ENCODE results near the gene TTLL5.
A peak's percentile ranks its signal among the peaks of the same experiment; 100 is the strongest.

TTLL5 gene

GRCh38 chr14:75861161-75861621 is 200.1 kb downstream of the TTLL5 start:
- DNase-seq (ENCODE audit: low read depth) = no peak

- DNase-seq (ENCODE audit: low read depth) = no peak
Measured at GRCh38 chr14:75863221-75863620, 202.2 kb downstream of the TTLL5 start.

GRCh38 chr14:75864352-75864751 is 203.3 kb downstream of the TTLL5 start:
- no peak for DNase-seq (ENCODE audit: low read depth)

- no peak for DNase-seq (ENCODE audit: low read depth)
Measured at GRCh38 chr14:75865531-75865930, 204.5 kb downstream of the TTLL5 start.

GRCh38 chr14:75866970-75867369 is 205.9 kb downstream of the TTLL5 start:
- no peak for DNase-seq (ENCODE audit: low read depth)

DNA sequence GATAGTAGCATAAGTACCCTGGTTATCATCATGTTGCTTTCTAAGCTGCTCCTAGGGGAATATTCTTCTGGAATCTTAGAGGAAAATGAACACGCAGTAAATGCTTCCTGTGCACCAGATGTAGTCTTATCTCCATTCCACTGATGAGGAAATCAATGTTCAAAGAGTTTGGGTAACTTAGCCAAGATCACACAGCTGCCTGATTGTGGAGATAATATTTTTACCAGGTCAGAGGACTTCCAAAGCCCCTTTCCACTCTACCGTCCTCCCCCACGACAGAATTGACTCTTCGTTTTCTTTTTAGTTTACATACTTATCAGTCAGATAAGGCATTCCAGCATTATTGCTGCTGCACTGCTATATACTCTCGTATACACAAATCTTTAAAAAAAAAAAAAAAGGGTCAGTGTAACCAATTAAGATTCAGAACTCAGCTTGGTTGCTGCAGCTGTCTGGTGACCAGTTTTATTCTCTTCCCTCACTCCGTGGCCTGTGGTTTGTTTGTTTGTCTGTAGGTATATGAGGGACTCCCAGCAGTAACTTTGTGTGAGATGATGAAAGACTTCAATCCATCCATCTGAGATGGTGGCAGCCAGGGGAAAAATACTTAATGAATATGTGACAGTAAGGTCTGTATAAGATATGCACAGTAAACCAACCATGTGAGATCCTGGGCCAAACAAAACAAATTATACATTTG is 210.3 kb downstream of the TTLL5 start:
- DNase-seq (ENCODE audit: low read depth) = no peak

- no peak for DNase-seq (ENCODE audit: low read depth)
Measured at GRCh38 chr14:75875958-75876357, 214.9 kb downstream of the TTLL5 start.

GRCh38 chr14:75876530-75876929 is 215.5 kb downstream of the TTLL5 start:
- DNase-seq (ENCODE audit: low read depth) = no peak

GRCh38 chr14:75877292-75877691 is 216.2 kb downstream of the TTLL5 start:
- no peak for DNase-seq (ENCODE audit: low read depth)

- no peak for DNase-seq (ENCODE audit: low read depth)
Measured at GRCh38 chr14:75877884-75878283, 216.8 kb downstream of the TTLL5 start.

DNA sequence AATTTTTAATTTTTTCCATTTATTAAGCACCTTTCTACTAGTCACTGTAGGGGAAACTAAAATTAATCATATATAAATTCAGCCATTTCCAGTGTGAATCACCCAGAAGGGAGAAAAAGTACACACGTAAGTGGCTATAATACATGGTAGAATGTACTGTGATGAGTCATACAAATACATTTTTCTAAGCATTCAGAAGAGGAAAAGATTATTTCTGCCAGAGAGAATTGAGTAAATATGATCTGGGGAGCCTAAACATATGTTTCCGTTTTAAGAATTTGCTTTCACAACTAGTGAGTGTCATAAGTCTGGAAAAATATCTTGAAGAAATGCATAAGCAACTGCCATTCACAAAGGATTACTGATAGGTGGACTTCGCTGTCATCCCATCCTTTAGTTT is 218.0 kb downstream of the TTLL5 start:
- no peak for DNase-seq (ENCODE audit: low read depth)

DNA sequence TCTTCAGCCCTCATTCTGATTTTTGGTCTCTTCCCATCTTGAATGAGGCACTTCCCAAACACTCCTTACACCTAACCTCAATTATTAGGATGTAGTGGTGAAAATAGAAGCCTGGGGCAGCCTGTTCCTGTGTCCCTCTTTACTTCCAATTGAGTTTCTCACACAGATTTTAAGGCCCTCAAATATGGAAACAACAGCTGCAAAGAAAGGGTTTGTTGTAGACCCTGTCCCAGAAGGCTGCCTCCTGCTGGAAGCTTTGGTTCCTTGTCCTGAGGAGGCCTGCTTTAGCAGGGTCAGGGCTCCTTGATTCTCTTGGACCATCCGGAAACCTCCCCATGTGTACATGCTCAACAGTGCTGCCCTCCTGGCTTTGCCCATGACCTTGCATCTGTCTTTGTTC is 219.5 kb downstream of the TTLL5 start:
- no peak for DNase-seq (ENCODE audit: low read depth)

- DNase-seq (ENCODE audit: low read depth) = no peak
Measured at GRCh38 chr14:75881994-75882393, 220.9 kb downstream of the TTLL5 start.

DNA sequence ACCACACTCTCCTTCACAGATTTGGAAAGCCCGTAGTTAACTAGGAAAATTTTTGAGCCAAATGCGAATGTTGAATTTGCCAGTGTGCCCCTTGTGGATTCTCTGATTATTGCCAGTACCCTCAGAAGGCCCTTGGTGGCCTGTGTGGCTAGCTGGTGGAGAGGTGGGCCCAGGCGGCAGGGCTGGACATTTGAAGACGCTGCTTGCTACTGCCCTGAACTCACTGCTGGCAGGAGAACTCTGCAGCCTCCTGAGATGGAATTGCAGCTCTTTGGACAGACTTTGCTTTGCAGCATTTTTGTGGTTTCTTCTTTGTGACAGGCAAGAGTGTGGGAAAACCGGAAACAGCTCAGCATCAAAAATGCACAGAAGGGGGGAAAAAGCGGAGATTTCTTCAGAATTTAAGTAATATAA is 223.2 kb downstream of the TTLL5 start:
- DNase-seq (ENCODE audit: low read depth) = no peak

- DNase-seq (ENCODE audit: low read depth) = no peak
Measured at GRCh38 chr14:75885829-75886228, 224.8 kb downstream of the TTLL5 start.

DNA sequence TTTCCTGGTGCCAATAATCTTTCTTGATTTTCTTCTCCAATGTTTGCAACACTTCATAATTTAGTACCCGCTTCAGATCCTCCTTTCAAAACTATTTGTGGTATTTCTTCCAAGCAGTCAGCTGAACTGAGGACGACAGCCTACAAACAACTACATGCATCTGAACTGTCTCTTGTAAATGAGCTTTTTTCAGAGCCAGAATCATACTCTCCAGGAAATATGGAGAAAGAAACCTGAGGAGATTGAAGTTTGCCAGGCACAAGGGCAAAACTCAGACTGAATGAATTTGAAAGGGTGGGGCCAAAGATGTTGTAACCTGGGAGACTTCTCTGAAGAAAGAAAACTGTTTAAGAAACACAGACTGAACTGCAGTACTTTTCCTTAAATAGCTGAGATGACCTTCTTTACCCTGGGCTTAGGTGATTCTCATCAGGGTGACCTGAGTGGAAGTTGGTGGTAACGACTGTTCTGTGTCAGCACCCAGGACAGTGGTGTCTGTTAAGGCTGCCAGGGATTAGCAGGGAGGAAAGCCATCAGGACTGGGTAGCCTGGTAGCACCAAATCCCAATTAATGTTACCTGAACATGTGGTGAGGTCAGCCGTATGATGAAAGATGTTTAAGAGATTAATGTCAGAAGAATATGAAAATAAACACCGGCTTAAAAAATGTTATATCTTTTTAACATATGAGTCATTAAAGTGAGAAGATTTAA is 225.7 kb downstream of the TTLL5 start:
- no peak for DNase-seq (ENCODE audit: low read depth)

DNA sequence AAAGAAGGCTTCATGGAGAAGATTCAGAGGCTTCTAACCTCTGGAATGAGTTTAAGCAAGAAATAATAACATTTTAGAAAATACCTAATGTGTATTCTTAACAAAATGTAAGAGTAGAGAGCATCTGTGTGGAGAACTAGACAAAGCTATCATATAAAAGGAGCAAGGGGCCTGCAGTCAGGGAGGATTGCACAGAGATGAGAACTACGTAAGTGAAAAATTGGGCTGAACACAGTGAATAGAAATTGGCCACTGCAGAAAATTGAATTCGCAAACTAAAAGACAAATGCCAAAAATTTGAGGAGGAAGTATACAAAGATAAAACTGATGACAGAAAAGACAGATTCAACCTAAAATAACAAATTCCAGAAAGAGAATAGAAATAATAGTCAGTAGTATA is 227.9 kb downstream of the TTLL5 start:
- no peak for DNase-seq (ENCODE audit: low read depth)

DNA sequence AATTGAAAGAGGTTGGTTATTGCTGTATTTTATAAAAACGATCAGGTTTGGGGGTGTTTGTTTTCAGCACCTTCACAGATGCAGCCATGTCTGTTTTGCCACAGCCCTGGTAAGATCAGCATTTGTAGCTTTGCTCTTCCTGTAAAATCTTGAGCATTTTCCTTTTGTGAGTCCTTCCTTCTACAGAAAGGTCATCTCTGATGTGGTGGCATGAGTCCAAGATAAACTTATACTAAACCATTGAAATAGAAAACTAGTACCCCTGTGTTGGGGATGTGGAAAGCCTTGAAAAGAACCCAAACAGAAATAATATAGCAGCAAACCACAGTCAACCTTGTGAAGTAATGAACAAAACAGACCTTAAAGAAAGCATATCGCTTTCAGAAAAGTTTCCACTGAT is 235.3 kb downstream of the TTLL5 start:
- no peak for DNase-seq (ENCODE audit: low read depth)

DNA sequence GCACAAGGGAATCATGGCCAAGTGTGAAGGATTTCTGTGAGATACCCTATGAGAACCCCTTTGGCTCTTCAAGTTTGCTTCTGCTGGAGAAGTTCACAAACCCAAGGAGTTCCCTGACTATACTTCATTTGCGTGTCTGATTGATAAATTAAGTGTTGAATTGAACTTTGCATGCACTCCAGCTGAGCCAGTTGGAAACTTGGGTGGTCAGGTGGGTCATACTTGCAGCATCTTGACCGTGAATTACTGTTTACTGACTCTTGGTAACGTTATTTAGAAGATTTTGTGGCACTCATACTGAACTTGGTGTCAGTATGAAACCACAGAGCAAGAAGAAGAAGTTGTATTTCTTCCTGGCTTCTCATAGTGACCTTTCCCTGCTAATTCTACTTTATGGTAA is 243.3 kb downstream of the TTLL5 start:
- no peak for DNase-seq (ENCODE audit: low read depth)

GRCh38 chr14:75905147-75905904 is 244.3 kb downstream of the TTLL5 start:
- no peak for DNase-seq (ENCODE audit: low read depth)

- no peak for DNase-seq (ENCODE audit: low read depth)
Measured at GRCh38 chr14:75906228-75906627, 245.2 kb downstream of the TTLL5 start.

DNA sequence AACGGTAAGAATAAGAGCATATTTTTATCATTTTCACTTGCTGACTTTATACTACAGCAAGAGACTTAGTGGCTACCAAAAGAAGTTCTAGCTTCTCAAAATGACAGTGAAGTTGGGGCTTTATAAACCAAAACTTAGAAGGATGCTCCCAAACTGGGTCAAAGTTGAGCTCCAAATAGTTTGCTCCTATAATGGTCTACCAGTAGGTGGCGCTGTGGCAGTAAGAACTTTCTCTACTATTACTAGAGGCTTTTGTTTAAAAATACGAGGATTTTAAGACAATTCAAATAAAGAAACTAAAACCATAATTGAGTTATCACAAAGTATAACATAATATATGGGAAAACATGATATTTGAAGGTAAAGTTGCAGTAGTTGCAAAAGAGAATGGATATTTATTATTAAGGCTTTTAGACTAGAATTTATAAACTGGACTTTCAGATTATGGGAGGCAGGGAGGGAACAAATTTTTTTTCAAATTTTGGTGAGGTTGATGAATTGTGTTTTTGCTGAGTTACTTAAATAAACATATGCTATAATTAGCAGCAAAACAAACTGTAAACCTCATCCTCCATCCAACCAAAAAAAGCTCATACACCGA is 245.7 kb downstream of the TTLL5 start:
- peak; percentile 58 for DNase-seq (ENCODE audit: low read depth)
